ENCODE measurements around the gene TRIL.

The TRIL gene

DNA sequence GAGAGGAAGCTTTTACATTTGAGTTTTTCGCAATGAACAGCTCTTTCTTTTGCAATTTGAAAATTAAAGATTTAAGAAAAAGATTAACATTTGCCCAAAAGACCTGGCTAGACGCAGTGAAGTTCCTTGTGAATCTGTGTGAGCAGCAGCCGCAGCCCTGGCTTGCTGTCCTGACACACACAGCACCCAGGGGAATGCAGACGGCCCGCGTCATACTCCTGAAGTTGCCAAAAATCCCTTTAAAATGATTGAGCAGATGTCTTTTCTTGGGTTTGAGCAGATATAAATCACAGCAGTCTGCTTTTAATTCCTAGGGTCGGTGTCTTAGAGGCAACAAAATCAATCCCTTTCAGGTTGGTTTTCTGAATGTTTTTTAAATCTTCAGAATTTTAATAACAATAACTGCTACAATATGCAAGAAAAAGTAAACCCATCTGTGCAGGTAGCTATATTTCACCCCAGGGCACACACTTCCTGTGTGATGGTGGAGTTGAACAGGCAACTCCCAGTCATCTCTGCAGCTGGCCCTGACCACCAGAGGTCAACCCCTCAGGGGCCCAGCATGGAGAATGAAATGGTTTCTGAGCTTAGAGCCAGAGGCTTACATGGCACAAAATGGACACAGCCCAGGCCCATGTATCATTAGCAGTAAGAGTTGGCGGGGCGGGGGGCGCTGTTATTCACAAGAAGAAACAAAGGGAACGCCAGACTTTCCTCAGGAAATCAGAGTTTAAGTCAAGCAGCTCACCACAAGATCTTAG lies 32.2 kb upstream of the TRIL start:
- Histone ChIP-seq H3K4me3 (ENCODE audit: low read depth, low read length) (no peak overlapping the region), H3K4me1 (ENCODE audit: control insufficient read depth, insufficient read depth, low read length) (no peaks in the 10 kb centered on the region), H3K9ac (ENCODE audit: low read depth, low read length) (no peak overlapping the region), H3K9me3 (ENCODE audit: control insufficient read depth, insufficient read depth, low read length) (no peaks in the 10 kb centered on the region), H3K27me3 (ENCODE audit: control insufficient read depth, insufficient read depth, low read length) (no peaks in the 10 kb centered on the region), H3K36me3 (ENCODE audit: control insufficient read depth, insufficient read depth, low read length) (no peaks in the 10 kb centered on the region)

DNA sequence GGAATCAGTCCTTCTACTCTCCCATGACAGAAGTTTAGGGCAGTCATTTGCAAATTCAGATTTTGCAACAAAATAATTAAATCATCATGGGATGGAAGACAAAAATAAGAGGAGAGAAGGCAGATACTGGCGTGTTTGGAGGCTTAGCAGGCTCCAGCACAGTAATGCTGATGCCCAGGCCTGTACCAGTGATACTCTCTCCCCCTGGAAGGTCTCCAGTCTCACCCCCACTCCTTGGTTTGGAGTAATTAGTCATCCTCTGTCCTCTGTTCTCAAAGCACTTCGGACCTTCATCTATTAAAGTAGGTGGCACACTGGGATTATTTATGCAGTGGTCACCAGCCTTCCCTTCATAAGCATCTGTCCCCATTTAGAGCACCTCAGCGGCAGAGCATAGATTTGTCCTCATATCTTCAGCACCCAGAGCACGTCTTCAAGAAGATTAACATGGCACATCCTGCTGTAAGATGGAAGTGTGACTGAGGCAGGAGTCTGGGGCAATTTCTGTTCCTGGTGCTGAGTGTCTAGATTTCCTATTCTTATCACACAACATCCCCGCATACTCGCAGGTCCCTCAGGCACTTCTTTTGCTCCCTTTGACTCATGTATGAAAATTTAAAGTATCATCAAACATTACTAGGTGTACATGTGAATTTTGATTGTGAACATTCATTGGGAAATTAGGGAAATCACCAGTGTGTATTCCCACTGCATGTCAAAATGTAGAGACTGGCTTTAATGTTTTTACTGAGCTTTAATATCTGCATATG lies 31.3 kb upstream of the TRIL start:
- no peaks in the 10 kb centered on the region for H3K27me3 ChIP-seq (ENCODE audit: control insufficient read depth, insufficient read depth, low read length)

DNA sequence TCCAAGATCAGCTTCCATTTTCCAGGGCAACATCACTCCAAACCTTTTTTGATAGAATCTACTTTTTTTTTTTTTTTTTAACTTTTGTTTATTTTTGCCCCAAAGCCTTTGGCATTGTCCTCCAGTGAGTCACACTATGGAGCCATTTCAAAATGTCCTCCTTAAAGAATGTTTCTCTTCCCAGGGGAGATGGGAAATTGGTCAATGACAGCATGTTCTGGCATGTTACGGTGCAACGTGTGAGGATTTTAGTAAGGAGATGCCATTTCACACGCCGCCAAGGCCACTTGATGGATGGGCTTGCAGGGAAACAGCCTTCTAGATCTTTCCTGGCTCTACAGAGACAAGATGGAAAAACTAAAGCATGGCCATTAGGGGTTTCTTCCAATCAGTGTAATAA lies 30.7 kb upstream of the TRIL start:
- H3K36me3 ChIP-seq (ENCODE audit: control insufficient read depth, insufficient read depth, low read length): no peaks in the 10 kb centered on the region

More for the DNA sequence above, 31.3 kb upstream of the TRIL start:
- H3K36me3 ChIP-seq (ENCODE audit: control insufficient read depth, insufficient read depth, low read length): no peaks in the 10 kb centered on the region
- H3K9ac ChIP-seq (ENCODE audit: low read depth, low read length): no peak overlapping the region
- H3K9me3 ChIP-seq (ENCODE audit: control insufficient read depth, insufficient read depth, low read length): no peaks in the 10 kb centered on the region
- no peak overlapping the region for H3K4me3 ChIP-seq (ENCODE audit: low read depth, low read length)
- H3K4me1 ChIP-seq (ENCODE audit: control insufficient read depth, insufficient read depth, low read length): peaks cover 3% of the 10 kb centered on the region

DNA sequence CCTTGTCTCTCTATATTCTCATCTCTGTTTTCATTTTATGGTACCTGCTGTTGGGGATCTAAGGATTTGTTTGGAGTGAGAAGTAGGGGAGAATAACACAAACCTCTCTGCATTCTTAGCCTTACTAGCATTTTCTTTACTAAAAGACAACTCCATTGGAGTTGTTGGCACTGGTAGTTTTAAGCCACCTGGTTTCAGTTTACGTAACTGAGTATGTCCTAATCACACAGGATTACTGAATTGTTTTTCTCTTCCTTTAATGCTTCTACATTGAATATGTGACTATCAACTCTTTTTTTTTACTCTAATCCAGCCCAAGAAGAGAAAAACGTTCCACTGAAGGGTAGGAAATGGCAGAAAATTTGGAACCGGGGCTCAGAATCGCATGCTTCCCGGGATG lies 30.0 kb upstream of the TRIL start:
- Histone ChIP-seq H3K27me3 (ENCODE audit: control insufficient read depth, insufficient read depth, low read length) (no peaks in the 10 kb centered on the region), H3K36me3 (ENCODE audit: control insufficient read depth, insufficient read depth, low read length) (no peaks in the 10 kb centered on the region), H3K9ac (ENCODE audit: low read depth, low read length) (no peak overlapping the region), H3K9me3 (ENCODE audit: control insufficient read depth, insufficient read depth, low read length) (no peaks in the 10 kb centered on the region), H3K4me1 (ENCODE audit: control insufficient read depth, insufficient read depth, low read length) (peaks cover 3% of the 10 kb centered on the region), H3K4me3 (ENCODE audit: low read depth, low read length) (no peak overlapping the region)

More for the DNA sequence above, 30.7 kb upstream of the TRIL start:
- H3K9ac ChIP-seq (ENCODE audit: low read depth, low read length): no peak overlapping the region
- H3K4me3 ChIP-seq (ENCODE audit: low read depth, low read length): no peak overlapping the region
- peaks cover 3% of the 10 kb centered on the region for H3K4me1 ChIP-seq (ENCODE audit: control insufficient read depth, insufficient read depth, low read length)
- no peaks in the 10 kb centered on the region for H3K9me3 ChIP-seq (ENCODE audit: control insufficient read depth, insufficient read depth, low read length)
- H3K27me3 ChIP-seq (ENCODE audit: control insufficient read depth, insufficient read depth, low read length): no peaks in the 10 kb centered on the region

DNA sequence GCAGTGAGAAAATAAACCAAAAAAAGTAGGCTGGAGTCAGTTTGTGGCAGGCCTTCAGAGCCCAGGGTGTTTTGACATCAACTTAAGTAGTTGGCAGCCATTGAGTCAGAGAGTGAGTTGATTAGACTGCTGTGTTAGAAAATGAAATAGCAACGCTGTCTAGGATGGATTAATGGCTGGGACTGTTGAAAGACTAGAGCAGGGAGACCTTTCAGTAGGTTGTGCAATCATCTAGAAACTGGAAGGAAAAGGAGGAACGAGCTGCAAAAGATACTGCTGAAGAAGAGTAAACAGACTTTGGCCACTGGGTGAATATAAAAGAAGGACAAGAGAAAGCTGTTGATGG lies 28.6 kb upstream of the TRIL start:
- Histone ChIP-seq H3K4me1 (ENCODE audit: control insufficient read depth, insufficient read depth, low read length) (peaks cover 3% of the 10 kb centered on the region), H3K27me3 (ENCODE audit: control insufficient read depth, insufficient read depth, low read length) (no peaks in the 10 kb centered on the region)

DNA sequence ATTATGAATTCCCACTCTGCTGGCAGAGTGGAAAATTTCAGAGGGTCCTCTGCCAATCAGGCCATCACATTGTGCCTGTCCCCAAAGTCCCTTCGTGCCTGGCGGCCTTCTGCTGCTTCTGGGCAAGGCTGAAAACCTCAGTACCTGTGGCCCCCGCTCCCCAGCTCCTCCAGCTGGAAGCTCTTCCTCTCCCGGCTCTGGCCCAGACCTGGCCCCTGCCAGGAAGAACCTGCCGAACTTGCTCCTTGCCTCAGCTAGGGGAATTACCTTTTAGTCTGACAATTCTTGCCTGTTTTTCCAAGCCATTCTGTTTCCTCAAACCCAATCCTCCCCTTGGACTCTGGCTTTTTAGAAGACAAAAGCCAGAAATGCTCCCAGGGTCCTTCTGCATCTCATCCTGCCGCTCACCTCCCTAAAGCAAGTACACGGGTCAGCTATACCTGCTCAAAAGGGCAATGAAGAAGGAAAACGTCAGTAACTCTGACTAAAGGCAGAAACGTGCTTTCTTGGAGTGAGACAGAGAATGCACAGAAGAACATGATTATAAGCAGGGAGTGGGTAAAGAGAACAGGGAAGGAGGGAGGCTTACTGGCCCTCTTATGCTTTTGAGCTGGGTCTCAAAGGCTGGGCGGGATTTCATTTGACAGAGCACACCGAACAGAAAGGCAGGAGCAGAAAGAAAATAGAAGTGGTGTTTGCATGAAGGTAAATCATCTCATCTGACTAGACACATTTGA lies 28.1 kb upstream of the TRIL start:
- H3K36me3 ChIP-seq (ENCODE audit: control insufficient read depth, insufficient read depth, low read length): no peaks in the 10 kb centered on the region
- no peaks in the 10 kb centered on the region for H3K27me3 ChIP-seq (ENCODE audit: control insufficient read depth, insufficient read depth, low read length)
- H3K4me1 ChIP-seq (ENCODE audit: control insufficient read depth, insufficient read depth, low read length): peaks cover 3% of the 10 kb centered on the region
- no peak overlapping the region for H3K4me3 ChIP-seq (ENCODE audit: low read depth, low read length)
- H3K9ac ChIP-seq (ENCODE audit: low read depth, low read length): no peak overlapping the region
- no peaks in the 10 kb centered on the region for H3K9me3 ChIP-seq (ENCODE audit: control insufficient read depth, insufficient read depth, low read length)

More for the DNA sequence above, 28.6 kb upstream of the TRIL start:
- Histone ChIP-seq H3K9ac (ENCODE audit: low read depth, low read length) (no peak overlapping the region), H3K9me3 (ENCODE audit: control insufficient read depth, insufficient read depth, low read length) (no peaks in the 10 kb centered on the region), H3K4me3 (ENCODE audit: low read depth, low read length) (no peak overlapping the region), H3K36me3 (ENCODE audit: control insufficient read depth, insufficient read depth, low read length) (no peaks in the 10 kb centered on the region)

DNA sequence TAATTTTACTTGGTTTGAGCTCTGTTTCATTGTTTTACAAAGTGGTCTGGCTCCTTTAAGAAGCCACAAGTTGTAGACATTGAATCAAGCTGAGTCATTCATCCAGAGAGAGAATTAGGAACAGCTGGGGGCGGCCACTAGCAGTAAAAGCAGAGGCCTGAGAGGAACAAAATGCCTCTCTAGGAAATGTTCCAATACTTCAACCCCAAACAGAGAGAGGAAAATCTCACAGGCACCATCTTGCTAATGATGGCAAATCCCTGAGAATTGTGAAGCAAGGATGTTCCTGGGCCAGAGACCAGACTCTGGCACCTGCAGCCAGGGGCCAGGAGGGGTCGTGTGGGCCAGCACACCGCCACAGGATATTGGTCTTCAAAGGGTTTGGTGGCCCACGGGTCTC lies 26.5 kb upstream of the TRIL start:
- Histone ChIP-seq H3K27me3 (ENCODE audit: control insufficient read depth, insufficient read depth, low read length) (no peaks in the 10 kb centered on the region), H3K4me3 (ENCODE audit: low read depth, low read length) (no peak overlapping the region), H3K4me1 (ENCODE audit: control insufficient read depth, insufficient read depth, low read length) (peaks cover 11% of the 10 kb centered on the region), H3K9me3 (ENCODE audit: control insufficient read depth, insufficient read depth, low read length) (no peaks in the 10 kb centered on the region), H3K36me3 (ENCODE audit: control insufficient read depth, insufficient read depth, low read length) (no peaks in the 10 kb centered on the region), H3K9ac (ENCODE audit: low read depth, low read length) (no peak overlapping the region)

DNA sequence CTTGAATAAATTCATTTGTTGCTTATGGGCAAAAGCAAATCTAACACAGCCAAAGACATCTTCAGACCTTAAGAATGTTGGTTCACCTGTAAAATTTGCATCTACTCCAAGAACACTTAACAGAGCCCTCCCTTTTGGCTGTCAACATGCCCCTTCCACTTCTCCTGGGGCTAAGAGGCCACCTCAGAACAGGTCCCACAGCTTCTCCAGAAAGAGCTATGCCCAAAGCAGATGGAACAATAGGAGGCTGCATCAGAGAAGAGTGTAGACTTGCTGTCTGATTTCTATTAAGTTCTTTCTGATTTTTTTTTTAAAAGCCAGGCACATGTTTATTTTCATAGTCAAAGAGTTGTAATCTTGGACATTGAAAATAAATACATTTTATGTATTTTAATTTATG lies 26.1 kb upstream of the TRIL start:
- Histone ChIP-seq H3K9ac (ENCODE audit: low read depth, low read length) (no peak overlapping the region), H3K9me3 (ENCODE audit: control insufficient read depth, insufficient read depth, low read length) (no peaks in the 10 kb centered on the region), H3K36me3 (ENCODE audit: control insufficient read depth, insufficient read depth, low read length) (no peaks in the 10 kb centered on the region), H3K4me3 (ENCODE audit: low read depth, low read length) (no peak overlapping the region), H3K4me1 (ENCODE audit: control insufficient read depth, insufficient read depth, low read length) (peaks cover 11% of the 10 kb centered on the region), H3K27me3 (ENCODE audit: control insufficient read depth, insufficient read depth, low read length) (no peaks in the 10 kb centered on the region)

DNA sequence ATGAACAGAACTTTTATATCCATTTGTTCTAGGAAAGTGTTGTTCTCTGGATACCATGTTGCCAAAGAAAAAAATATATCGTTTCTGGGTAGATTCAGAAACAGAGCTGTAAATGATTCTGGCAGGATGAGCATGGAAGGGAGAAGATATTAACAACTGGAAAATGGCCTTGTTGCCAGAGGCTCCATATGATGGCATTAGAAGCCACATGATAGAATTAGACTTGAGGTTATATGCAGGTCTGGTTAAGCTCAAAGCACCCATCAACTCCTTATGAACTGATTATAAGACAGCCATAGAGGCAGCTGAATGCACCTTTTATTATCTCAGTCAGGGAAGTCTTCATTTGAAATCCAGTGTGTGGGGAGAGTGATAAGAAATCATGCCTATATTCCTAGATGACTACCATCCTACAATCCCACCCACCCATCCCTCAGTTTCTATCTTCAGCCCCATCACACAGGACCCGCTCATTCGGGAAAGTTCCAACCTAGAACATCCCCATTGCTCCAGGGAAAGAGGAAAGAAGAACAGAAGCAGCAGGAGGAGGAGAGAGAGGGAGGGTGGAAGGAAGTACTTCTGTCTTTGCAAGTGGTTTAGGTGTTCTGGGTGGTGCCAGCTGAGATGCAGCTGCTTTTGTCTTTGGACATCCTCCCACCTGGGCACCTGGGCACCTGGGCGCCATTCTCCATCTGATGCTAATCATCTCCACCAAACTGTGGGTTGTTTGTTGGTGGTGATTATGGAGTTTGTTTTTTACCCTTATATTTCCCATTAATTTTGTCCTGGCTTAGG lies 25.5 kb upstream of the TRIL start:
- no peak overlapping the region for H3K9ac ChIP-seq (ENCODE audit: low read depth, low read length)
- H3K36me3 ChIP-seq (ENCODE audit: control insufficient read depth, insufficient read depth, low read length): no peaks in the 10 kb centered on the region
- H3K9me3 ChIP-seq (ENCODE audit: control insufficient read depth, insufficient read depth, low read length): no peaks in the 10 kb centered on the region
- H3K4me1 ChIP-seq (ENCODE audit: control insufficient read depth, insufficient read depth, low read length): peaks cover 11% of the 10 kb centered on the region
- no peak overlapping the region for H3K4me3 ChIP-seq (ENCODE audit: low read depth, low read length)
- H3K27me3 ChIP-seq (ENCODE audit: control insufficient read depth, insufficient read depth, low read length): no peaks in the 10 kb centered on the region

DNA sequence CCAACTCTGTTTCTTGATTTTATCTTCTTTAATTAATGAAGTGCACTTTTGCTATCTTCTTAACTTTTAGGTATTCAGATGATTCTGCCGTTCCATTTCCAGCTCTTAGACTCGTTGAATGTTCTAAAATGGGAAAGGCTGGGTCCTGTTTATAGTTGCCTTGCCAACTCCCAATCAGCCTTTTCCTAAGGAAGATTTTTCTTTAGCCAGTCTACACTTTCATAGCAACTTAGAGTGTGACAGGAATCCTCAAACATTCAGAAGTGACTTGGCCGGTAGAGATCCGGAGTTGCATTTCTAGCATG lies 23.0 kb upstream of the TRIL start:
- Histone ChIP-seq H3K9ac (ENCODE audit: low read depth, low read length) (no peak overlapping the region), H3K9me3 (ENCODE audit: control insufficient read depth, insufficient read depth, low read length) (no peaks in the 10 kb centered on the region), H3K36me3 (ENCODE audit: control insufficient read depth, insufficient read depth, low read length) (no peaks in the 10 kb centered on the region), H3K4me3 (ENCODE audit: low read depth, low read length) (no peak overlapping the region), H3K4me1 (ENCODE audit: control insufficient read depth, insufficient read depth, low read length) (peaks cover 11% of the 10 kb centered on the region), H3K27me3 (ENCODE audit: control insufficient read depth, insufficient read depth, low read length) (no peaks in the 10 kb centered on the region)

DNA sequence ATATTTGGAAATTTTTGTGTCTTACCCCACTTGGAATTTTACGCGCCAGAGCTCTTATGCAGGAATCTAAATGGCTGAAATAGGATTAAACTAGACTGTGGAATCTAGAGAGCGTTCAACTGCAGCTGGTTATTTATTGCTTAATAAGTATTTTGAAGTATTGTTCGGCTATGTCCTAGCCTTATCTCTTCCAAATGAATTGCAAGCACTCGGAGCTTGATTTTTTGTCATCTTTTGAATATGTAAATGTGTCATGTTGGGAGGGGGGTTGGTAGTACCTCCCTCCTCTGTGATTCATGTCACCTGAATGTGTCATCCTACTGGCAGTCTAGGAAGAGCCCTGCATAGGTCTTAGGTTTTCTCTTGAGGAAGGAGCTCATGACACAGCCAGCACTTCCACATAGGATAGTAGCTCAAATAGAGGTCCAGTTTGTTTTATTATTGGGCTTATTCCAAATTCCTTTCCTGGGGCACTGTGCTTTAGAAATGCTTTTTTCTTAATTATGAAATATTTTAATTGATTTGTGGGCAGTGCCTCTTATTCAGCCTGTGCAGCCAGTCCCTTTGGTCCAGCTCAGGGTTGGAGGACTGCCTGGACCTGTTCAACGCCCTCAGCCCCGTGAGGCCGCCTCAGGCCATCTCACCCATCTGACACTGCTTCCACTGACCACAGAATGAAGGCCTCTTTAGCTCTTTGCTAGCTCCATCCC lies 22.5 kb upstream of the TRIL start:
- Histone ChIP-seq H3K27me3 (ENCODE audit: control insufficient read depth, insufficient read depth, low read length) (no peaks in the 10 kb centered on the region), H3K36me3 (ENCODE audit: control insufficient read depth, insufficient read depth, low read length) (no peaks in the 10 kb centered on the region), H3K4me1 (ENCODE audit: control insufficient read depth, insufficient read depth, low read length) (peaks cover 11% of the 10 kb centered on the region), H3K9ac (ENCODE audit: low read depth, low read length) (no peak overlapping the region), H3K4me3 (ENCODE audit: low read depth, low read length) (no peak overlapping the region), H3K9me3 (ENCODE audit: control insufficient read depth, insufficient read depth, low read length) (no peaks in the 10 kb centered on the region)

Measured in iPS-15b (cell line).